ENCODE measurements around the gene ANKRD44. TPM values are rescaled to one million over a fixed set of nuclear protein-coding genes. Genes with fewer than 3 reads are reported as not detected.

Gene ANKRD44
- total and polyA plus RNA-seq, 4 experiments from 2014 or later: 51.5 to 248 (median 158) TPM

- CTCF ChIA-PET (ENCODE audit: partially characterized antibody): no interaction called here
- Mint-ChIP-seq H3K4me3 (no peak overlapping the region), H3K4me1 (peaks cover 21 to 35% (median 25%) of the 10 kb centered on the region in 4 donors), H3K27ac (peak overlapping the region in 6 of 7 donors; percentile 10 to 70 (median 51)), H3K27me3 (no peaks in the 10 kb centered on the region), H3K36me3 (peaks cover 68 to 83% of the 10 kb centered on the region in 2 donors), H3K9me3 (no peaks in the 10 kb centered on the region)
- H3K36me3 ChIP-seq (ENCODE audit: insufficient read depth, low read length): peaks cover 50% of the 10 kb centered on the region
- H3K4me3 ChIP-seq (ENCODE audit: low read length in 2 of 2): no peak overlapping the region
- POLR2A ChIA-PET (ENCODE audit: partially characterized antibody): no interaction called here
- no peak overlapping the region for H3K27ac ChIP-seq (ENCODE audit: low read depth, low read length)
- intact Hi-C loops (cut with micrococcal nuclease): no loop called here
- H3K9me3 ChIP-seq (ENCODE audit: control insufficient read depth in 1 of 2, low read length in 2 of 2): no peaks in the 10 kb centered on the region
- no peaks in the 10 kb centered on the region for H3K27me3 ChIP-seq (ENCODE audit: insufficient read depth, low read length)
- DNase-seq: no peak
- H3K4me1 ChIP-seq (ENCODE audit: insufficient read depth, low read length): peaks cover 14% of the 10 kb centered on the region
Observed at GRCh38 chr2:196993617-196994016, 317.0 kb downstream of the ANKRD44 start.

- Mint-ChIP-seq H3K4me3 (no peak overlapping the region), H3K27ac (peak overlapping the region in 3 of 7 donors; percentile 65 to 75 (median 70)), H3K36me3 (peaks cover 65 to 85% of the 10 kb centered on the region in 2 donors), H3K9me3 (no peaks in the 10 kb centered on the region), H3K4me1 (peaks cover 27 to 43% (median 32%) of the 10 kb centered on the region in 4 donors), H3K27me3 (no peaks in the 10 kb centered on the region)
- CTCF ChIA-PET (ENCODE audit: partially characterized antibody): no interaction called here
- Histone ChIP-seq H3K9me3 (ENCODE audit: control insufficient read depth in 1 of 2, low read length in 2 of 2) (no peaks in the 10 kb centered on the region), H3K4me1 (ENCODE audit: insufficient read depth, low read length) (peaks cover 20% of the 10 kb centered on the region), H3K36me3 (ENCODE audit: insufficient read depth, low read length) (peaks cover 41% of the 10 kb centered on the region), H3K27ac (ENCODE audit: low read depth, low read length) (no peak overlapping the region), H3K27me3 (ENCODE audit: insufficient read depth, low read length) (no peaks in the 10 kb centered on the region), H3K4me3 (ENCODE audit: low read length in 2 of 2) (no peak overlapping the region)
- no peak for DNase-seq
- intact Hi-C loops (cut with micrococcal nuclease): no loop called here
- POLR2A ChIA-PET (ENCODE audit: partially characterized antibody): no interaction called here
Observed at GRCh38 chr2:196992466-196992865, 318.1 kb downstream of the ANKRD44 start.

GRCh38 chr2:196990788-196991461 is 319.7 kb downstream of the ANKRD44 start:
- no peak overlapping the region for H3K4me3 ChIP-seq (ENCODE audit: low read length in 2 of 2)
- H3K4me1 ChIP-seq (ENCODE audit: insufficient read depth, low read length): peaks cover 20% of the 10 kb centered on the region
- ChIA-PET CTCF (ENCODE audit: partially characterized antibody) (interaction anchor here (1.5 kb wide), 1 partner anchor 12 kb away, joined by 8 read pairs; no protein-coding TSS in a partner anchor), POLR2A (ENCODE audit: partially characterized antibody) (no interaction called here)
- no peak for DNase-seq
- Mint-ChIP-seq H3K4me1 (peaks cover 27 to 43% (median 32%) of the 10 kb centered on the region in 4 donors), H3K27me3 (no peaks in the 10 kb centered on the region), H3K9me3 (no peaks in the 10 kb centered on the region), H3K4me3 (no peak overlapping the region), H3K36me3 (peaks cover 74 to 90% of the 10 kb centered on the region in 2 donors), H3K27ac (peak overlapping the region in 3 of 7 donors; percentile 32 to 70 (median 57))
- H3K27me3 ChIP-seq (ENCODE audit: insufficient read depth, low read length): no peaks in the 10 kb centered on the region
- no peaks in the 10 kb centered on the region for H3K9me3 ChIP-seq (ENCODE audit: control insufficient read depth in 1 of 2, low read length in 2 of 2)
- peaks cover 36% of the 10 kb centered on the region for H3K36me3 ChIP-seq (ENCODE audit: insufficient read depth, low read length)
- intact Hi-C loops (cut with micrococcal nuclease): no loop called here
- no peak overlapping the region for H3K27ac ChIP-seq (ENCODE audit: low read depth, low read length)

GRCh38 chr2:196990092-196990491 is 320.5 kb downstream of the ANKRD44 start:
- Mint-ChIP-seq H3K27me3 (no peaks in the 10 kb centered on the region), H3K4me1 (peaks cover 27 to 43% (median 32%) of the 10 kb centered on the region in 4 donors), H3K4me3 (no peak overlapping the region), H3K36me3 (peaks cover 74 to 89% of the 10 kb centered on the region in 2 donors), H3K9me3 (no peaks in the 10 kb centered on the region), H3K27ac (peak overlapping the region; percentile 4 to 71 (median 29))
- Histone ChIP-seq H3K27ac (ENCODE audit: low read depth, low read length) (no peak overlapping the region), H3K4me1 (ENCODE audit: insufficient read depth, low read length) (peaks cover 20% of the 10 kb centered on the region), H3K4me3 (ENCODE audit: low read length in 2 of 2) (no peak overlapping the region), H3K27me3 (ENCODE audit: insufficient read depth, low read length) (no peaks in the 10 kb centered on the region), H3K36me3 (ENCODE audit: insufficient read depth, low read length) (peaks cover 27% of the 10 kb centered on the region), H3K9me3 (ENCODE audit: control insufficient read depth in 1 of 2, low read length in 2 of 2) (no peaks in the 10 kb centered on the region)
- ChIA-PET CTCF (ENCODE audit: partially characterized antibody) (interaction anchor here (1.5 kb wide), 1 partner anchor 11 kb away, joined by 8 read pairs; no protein-coding TSS in a partner anchor), POLR2A (ENCODE audit: partially characterized antibody) (no interaction called here)
- DNase-seq: no peak
- intact Hi-C loops (cut with micrococcal nuclease): no loop called here

- peaks cover 72 to 86% of the 10 kb centered on the region in 2 donors for H3K36me3 Mint-ChIP-seq
- Histone ChIP-seq H3K27me3 (ENCODE audit: insufficient read depth, low read length) (no peaks in the 10 kb centered on the region), H3K4me1 (ENCODE audit: insufficient read depth, low read length) (peaks cover 20% of the 10 kb centered on the region), H3K4me3 (ENCODE audit: low read length in 2 of 2) (no peak overlapping the region), H3K9me3 (ENCODE audit: control insufficient read depth in 1 of 2, low read length in 2 of 2) (no peaks in the 10 kb centered on the region), H3K36me3 (ENCODE audit: insufficient read depth, low read length) (peaks cover 22% of the 10 kb centered on the region), H3K27ac (ENCODE audit: low read depth, low read length) (no peak overlapping the region)
- H3K4me1 Mint-ChIP-seq: peaks cover 27 to 43% (median 32%) of the 10 kb centered on the region in 4 donors
- no peak overlapping the region for H3K4me3 Mint-ChIP-seq
- POLR2A ChIA-PET (ENCODE audit: partially characterized antibody): interaction anchor here (0.7 kb wide), 1 partner anchor 148 kb away, joined by 4 read pairs; no protein-coding TSS in a partner anchor
- intact Hi-C loops (cut with micrococcal nuclease): loop anchor here (5.0 kb wide), 1 partner anchor 62 kb away; the partner anchor contains the start of gene PGAP1
- H3K27me3 Mint-ChIP-seq: no peaks in the 10 kb centered on the region
- H3K9me3 Mint-ChIP-seq: no peaks in the 10 kb centered on the region
- H3K27ac Mint-ChIP-seq: peak overlapping the region in 3 of 7 donors; percentile 9 to 16 (median 14)
- CTCF ChIA-PET (ENCODE audit: partially characterized antibody): interaction anchor here (1.5 kb wide), 1 partner anchor 10 kb away, joined by 8 read pairs; no protein-coding TSS in a partner anchor
- DNase-seq: no peak
Observed at GRCh38 chr2:196989496-196989895, 321.1 kb downstream of the ANKRD44 start.

- Mint-ChIP-seq H3K27me3 (no peaks in the 10 kb centered on the region), H3K4me3 (peak overlapping the region in 2 of 8 donors; percentile 43), H3K4me1 (peaks cover 27 to 43% (median 32%) of the 10 kb centered on the region in 4 donors), H3K27ac (peak overlapping the region; percentile 19 to 82 (median 61)), H3K9me3 (no peaks in the 10 kb centered on the region), H3K36me3 (peaks cover 69 to 80% of the 10 kb centered on the region in 2 donors)
- ChIA-PET CTCF (ENCODE audit: partially characterized antibody) (interaction anchor here (0.6 kb wide), 1 partner anchor 436 kb away, joined by 3 read pairs; no protein-coding TSS in a partner anchor), POLR2A (ENCODE audit: partially characterized antibody) (no interaction called here)
- Histone ChIP-seq H3K9me3 (ENCODE audit: control insufficient read depth in 1 of 2, low read length in 2 of 2) (no peaks in the 10 kb centered on the region), H3K4me1 (ENCODE audit: insufficient read depth, low read length) (peaks cover 20% of the 10 kb centered on the region), H3K27me3 (ENCODE audit: insufficient read depth, low read length) (no peaks in the 10 kb centered on the region), H3K4me3 (ENCODE audit: low read length in 2 of 2) (no peak overlapping the region), H3K27ac (ENCODE audit: low read depth, low read length) (no peak overlapping the region), H3K36me3 (ENCODE audit: insufficient read depth, low read length) (peaks cover 15% of the 10 kb centered on the region)
- DNase-seq: no peak
- intact Hi-C loops (cut with micrococcal nuclease): loop anchor here (5.0 kb wide), 1 partner anchor 61 kb away; the partner anchor contains the start of gene PGAP1
Observed at GRCh38 chr2:196988639-196989038, 321.9 kb downstream of the ANKRD44 start.

GRCh38 chr2:196987649-196988364 is 322.8 kb downstream of the ANKRD44 start:
- Histone ChIP-seq H3K27me3 (ENCODE audit: insufficient read depth, low read length) (no peaks in the 10 kb centered on the region), H3K27ac (ENCODE audit: low read depth, low read length) (no peak overlapping the region), H3K9me3 (ENCODE audit: control insufficient read depth in 1 of 2, low read length in 2 of 2) (no peaks in the 10 kb centered on the region), H3K4me1 (ENCODE audit: insufficient read depth, low read length) (peaks cover 20% of the 10 kb centered on the region), H3K36me3 (ENCODE audit: insufficient read depth, low read length) (peaks cover 9% of the 10 kb centered on the region), H3K4me3 (ENCODE audit: low read length in 2 of 2) (no peak overlapping the region)
- Mint-ChIP-seq H3K27ac (peak overlapping the region; percentile 13 to 85 (median 76)), H3K4me1 (peaks cover 27 to 43% (median 31%) of the 10 kb centered on the region in 4 donors), H3K4me3 (no peak overlapping the region), H3K9me3 (no peaks in the 10 kb centered on the region), H3K36me3 (peaks cover 63 to 72% of the 10 kb centered on the region in 2 donors), H3K27me3 (no peaks in the 10 kb centered on the region)
- DNase-seq: no peak
- ChIA-PET CTCF (ENCODE audit: partially characterized antibody) (interaction anchor here (0.6 kb wide), 1 partner anchor 437 kb away, joined by 3 read pairs; no protein-coding TSS in a partner anchor), POLR2A (ENCODE audit: partially characterized antibody) (interaction anchor here (0.6 kb wide), 1 partner anchor 283 kb away, joined by 3 read pairs; no protein-coding TSS in a partner anchor)
- intact Hi-C loops (cut with micrococcal nuclease): loop anchor here (5.0 kb wide), 1 partner anchor 61 kb away; the partner anchor contains the start of gene PGAP1

Data from CD4-positive, alpha-beta memory T cell (primary cell).